Measurements from ENCODE around the gene LATS2.
A peak's percentile ranks its signal among the peaks of the same experiment; 100 is the strongest.

Gene LATS2

GRCh38 chr13:21013682-21014038 is 47.7 kb downstream of the LATS2 start:
- no peak for DNase-seq

- no peak for DNase-seq
Observed at GRCh38 chr13:21012841-21013681, 48.3 kb downstream of the LATS2 start.

- DNase-seq, result no peak
Observed at GRCh38 chr13:21012211-21012610, 49.2 kb downstream of the LATS2 start.

GRCh38 chr13:21011378-21011777 is 50.0 kb downstream of the LATS2 start:
- no peak for DNase-seq

GRCh38 chr13:21010621-21011020 is 50.8 kb downstream of the LATS2 start:
- peak; percentile 54 to 69 for DNase-seq

GRCh38 chr13:21009036-21009435 is 52.4 kb downstream of the LATS2 start:
- no peak for DNase-seq

GRCh38 chr13:21008026-21008425 is 53.4 kb downstream of the LATS2 start:
- no peak for DNase-seq

- no peak for DNase-seq
Observed at GRCh38 chr13:21006141-21007005, 55.0 kb downstream of the LATS2 start.

- no peak for DNase-seq
Observed at GRCh38 chr13:21005193-21005592, 56.2 kb downstream of the LATS2 start.

- DNase-seq, result no peak
Observed at GRCh38 chr13:21001471-21001870, 59.9 kb downstream of the LATS2 start.

- DNase-seq, result no peak
Observed at GRCh38 chr13:21000647-21001046, 60.7 kb downstream of the LATS2 start.

GRCh38 chr13:20998649-20999415 is 62.6 kb downstream of the LATS2 start:
- no peak for DNase-seq

- no peak for DNase-seq
Observed at GRCh38 chr13:20997301-20998161, 63.9 kb downstream of the LATS2 start.

GRCh38 chr13:20995245-20995838 is 66.0 kb downstream of the LATS2 start:
- no peak for DNase-seq

GRCh38 chr13:20994441-20994821 is 67.0 kb downstream of the LATS2 start:
- no peak for DNase-seq

- peak in 1 of 2 donors; percentile 14 for DNase-seq
Observed at GRCh38 chr13:20993661-20994440, 67.5 kb downstream of the LATS2 start.

- DNase-seq, result no peak
Observed at GRCh38 chr13:20993211-20993610, 68.2 kb downstream of the LATS2 start.

GRCh38 chr13:20991741-20992520 is 69.5 kb downstream of the LATS2 start:
- no peak for DNase-seq

GRCh38 chr13:20990910-20991525 is 70.4 kb downstream of the LATS2 start:
- no peak for DNase-seq

Data from inflammatory macrophage treated with lipopolysaccharide for 1 hour (primary cell).